H9 (cell line): ENCODE measurements around the gene MYOCD. TPM values are rescaled to one million over a fixed set of nuclear protein-coding genes. Genes with fewer than 3 reads are reported as not detected.

Source experiments
- DNase-seq: peaks from one replicate; pipeline ENCODE4 v3.0.0-alpha.2; 2017
- H2AFZ ChIP-seq: one replicate; pipeline ENCODE4 v1.6.1; 2013; ENCODE audit warnings: mild to moderate bottlenecking, low read length, control low read depth, moderate library complexity
- H2AK5ac ChIP-seq: 2 replicates; pipeline ENCODE4 v1.6.1; 2013; ENCODE audit warnings: low read length, control low read depth, mixed read lengths; ENCODE audit not compliant: insufficient read length
- H2BK120ac ChIP-seq: one replicate; pipeline ENCODE4 v1.6.1; 2013; ENCODE audit warnings: low read depth, mild to moderate bottlenecking, low read length, control low read depth, inconsistent platforms; ENCODE audit not compliant: poor library complexity, severe bottlenecking
- H2BK12ac ChIP-seq: 2 replicates; pipeline ENCODE4 v1.6.1; 2013; ENCODE audit warnings: low read length, control low read depth, mixed read lengths, low read depth; ENCODE audit not compliant: insufficient read length
- H2BK15ac ChIP-seq: 2 replicates; pipeline ENCODE4 v1.6.1; 2013; ENCODE audit warnings: low read depth, low read length, control low read depth
- H2BK20ac ChIP-seq: one replicate; pipeline ENCODE4 v1.6.1; 2013; ENCODE audit warnings: low read depth, mild to moderate bottlenecking, low read length, control low read depth, inconsistent platforms; ENCODE audit not compliant: poor library complexity, severe bottlenecking
- H2BK5ac ChIP-seq: 2 replicates; pipeline ENCODE4 v1.6.1; 2013; ENCODE audit warnings: low read length, control low read depth, mixed read lengths; ENCODE audit not compliant: insufficient read length
- H3K14ac ChIP-seq: 2 replicates; pipeline ENCODE4 v1.6.1; 2013; ENCODE audit warnings: low read length, control low read depth; ENCODE audit not compliant: insufficient read depth
- H3K18ac ChIP-seq: 2 replicates; pipeline ENCODE4 v1.6.1; 2013; ENCODE audit warnings: low read depth, mild to moderate bottlenecking, mixed read lengths, low read length, control low read depth; ENCODE audit not compliant: insufficient read length
- H3K23ac ChIP-seq: 2 replicates; pipeline ENCODE4 v1.6.1; 2013; ENCODE audit warnings: low read length, control low read depth, mixed read lengths, low read depth; ENCODE audit not compliant: insufficient read length
- H3K23me2 ChIP-seq: 2 replicates; pipeline ENCODE4 v1.6.1; 2013; ENCODE audit warnings: low read depth, mild to moderate bottlenecking, mixed read lengths, low read length, control low read depth; ENCODE audit not compliant: insufficient read length, poor library complexity, severe bottlenecking
- H3K27ac ChIP-seq: 2 replicates; pipeline ENCODE4 v1.5.1; 2013; ENCODE audit warnings: low read length, control low read depth, mixed read lengths, low read depth; ENCODE audit not compliant: insufficient read length
- H3K27me3 ChIP-seq: 2 replicates; pipeline ENCODE4 v1.6.1; 2013; ENCODE audit warnings: low read length, control low read depth, inconsistent platforms; ENCODE audit not compliant: insufficient read depth
- H3K4ac ChIP-seq: 2 replicates; pipeline ENCODE4 v1.6.1; 2013; ENCODE audit warnings: low read depth, mild to moderate bottlenecking, control low read depth, inconsistent platforms, low read length, moderate library complexity
- H3K4me1 ChIP-seq: 2 replicates; pipeline ENCODE4 v1.6.1; 2013; ENCODE audit warnings: low read length, control low read depth, inconsistent platforms; ENCODE audit not compliant: insufficient read depth
- H3K4me2 ChIP-seq: 2 replicates; pipeline ENCODE4 v1.6.1; 2013; ENCODE audit warnings: low read length, control low read depth, mixed read lengths; ENCODE audit not compliant: insufficient read length, insufficient read depth
- H3K56ac ChIP-seq: 2 replicates; pipeline ENCODE4 v1.6.1; 2013; ENCODE audit warnings: low read depth, mild to moderate bottlenecking, mixed read lengths, low read length, control low read depth; ENCODE audit not compliant: insufficient read length
- H3K79me1 ChIP-seq: 2 replicates; pipeline ENCODE4 v1.6.1; 2013; ENCODE audit warnings: low read depth, mild to moderate bottlenecking, moderate library complexity, low read length, control low read depth, inconsistent platforms; ENCODE audit not compliant: insufficient read depth, poor library complexity, severe bottlenecking
- H3K79me2 ChIP-seq: 2 replicates; pipeline ENCODE4 v1.6.1; 2013; ENCODE audit warnings: low read length, control low read depth, inconsistent platforms; ENCODE audit not compliant: insufficient read depth
- H3K9ac ChIP-seq: 2 replicates; pipeline ENCODE4 v1.6.1; 2013; ENCODE audit warnings: low read length, control low read depth, mixed read lengths; ENCODE audit not compliant: insufficient read length; ENCODE audit errors: extremely low read depth
- H3K9me3 ChIP-seq: one replicate; pipeline ENCODE4 v1.6.1; 2013; ENCODE audit warnings: low read depth, low read length, inconsistent platforms; ENCODE audit not compliant: control insufficient read depth
- H3T11ph ChIP-seq: one replicate; pipeline ENCODE4 v1.6.1; 2013; ENCODE audit warnings: mild to moderate bottlenecking, low read length, control low read depth, inconsistent platforms
- H4K20me1 ChIP-seq: one replicate; pipeline ENCODE4 v1.6.1; 2013; ENCODE audit not compliant: control insufficient read depth, insufficient read length, insufficient read depth
- H4K5ac ChIP-seq: 2 replicates; pipeline ENCODE4 v1.6.1; 2013; ENCODE audit warnings: low read depth, mild to moderate bottlenecking, mixed read lengths, low read length, control low read depth; ENCODE audit not compliant: insufficient read length
- H4K8ac ChIP-seq: replicated peaks from 2 replicates; pipeline ENCODE4 v1.6.1; 2013; ENCODE audit warnings: low read length, control low read depth, mixed read lengths, low read depth; ENCODE audit not compliant: insufficient read length
- H4K91ac ChIP-seq: 2 replicates; pipeline ENCODE4 v1.6.1; 2013; ENCODE audit warnings: low read depth, mild to moderate bottlenecking, moderate library complexity, mixed read lengths, low read length, control low read depth; ENCODE audit not compliant: insufficient read length
- H3K27ac Mint-ChIP-seq, 3 experiments: 2 replicates in 2 of 3; 3 replicates in 1 of 3; pipeline ENCODE4 v1.8.0; 2020 to 2021; ENCODE audit warnings: mixed read lengths in 3 of 3, mild to moderate bottlenecking in 1 of 3, moderate library complexity in 1 of 3
- H3K27me3 Mint-ChIP-seq: 2 replicates; pipeline ENCODE4 v1.8.0; 2021; ENCODE audit warnings: low read depth, mild to moderate bottlenecking, moderate library complexity, mixed read lengths
- H3K36me3 Mint-ChIP-seq, 3 experiments: 2 replicates in 2 of 3; 3 replicates in 1 of 3; pipeline ENCODE4 v1.8.0; 2020 to 2021; ENCODE audit warnings: low read depth in 3 of 3, mixed read lengths in 3 of 3; ENCODE audit not compliant: insufficient read depth in 1 of 3
- H3K4me1 Mint-ChIP-seq, 2 experiments: 2 replicates each; pipeline ENCODE4 v1.8.0; 2020; ENCODE audit warnings: mixed read lengths in 2 of 2
- H3K4me3 Mint-ChIP-seq, 2 experiments: 2 replicates in 1 of 2; 3 replicates in 1 of 2; pipeline ENCODE4 v1.8.0; 2020 to 2021; ENCODE audit warnings: mild to moderate bottlenecking in 2 of 2, mixed read lengths in 2 of 2, moderate library complexity in 1 of 2
- H3K9me3 Mint-ChIP-seq, 2 experiments: 2 replicates in 1 of 2; 3 replicates in 1 of 2; pipeline ENCODE4 v1.8.0; 2020; ENCODE audit warnings: mild to moderate bottlenecking in 2 of 2, mixed read lengths in 2 of 2, moderate library complexity in 1 of 2
- CTCF ChIP-seq: fragments of 200-600 bp; sonication (generic); conservative IDR thresholded peaks from 3 replicates; pipeline ENCODE4 v1.8.0; 2021; ENCODE audit warnings: antibody characterized with exemption, mild to moderate bottlenecking
- WGBS: extraction: QIAGEN DNeasy Blood & Tissue Kit; methylation state at CpG from one replicate; pipeline ENCODE4 v1.1.7; 2013; ENCODE audit warnings: missing lambda C conversion rate, low lambda C conversion rate, mixed read lengths; ENCODE audit not compliant: insufficient read length; ENCODE audit errors: extremely low coverage; 5-methylcytosine and 5-hydroxymethylcytosine counted together
- total RNA-seq: library from RNA; stranded (reverse); gene quantifications from 2 replicates; pipeline ENCODE4 v1.2.1, GENCODE V29; 2021

Gene MYOCD
- total RNA-seq, 1 experiment from 2014 or later: 0.17 TPM

- H3K9me3 ChIP-seq: no peaks in the 10 kb centered on the region
- no CpG with 5 or more reads among the region's 5 CpGs for WGBS
- no peak overlapping the region for H3K18ac ChIP-seq
- Mint-ChIP-seq H3K4me3 (no peak overlapping the region), H3K4me1 (peaks cover 29 to 31% of the 10 kb centered on the region in 2 experiments), H3K27ac (no peak overlapping the region), H3K9me3 (no peaks in the 10 kb centered on the region), H3K36me3 (no peaks in the 10 kb centered on the region), H3K27me3 (no peaks in the 10 kb centered on the region)
- peak; percentile 27 for DNase-seq
- H3K27me3 ChIP-seq: no peaks in the 10 kb centered on the region
- H3K79me2 ChIP-seq: no peaks in the 10 kb centered on the region
- no peak overlapping the region for H2AK5ac ChIP-seq
- no peak overlapping the region for H3K4me2 ChIP-seq
- H3K79me1 ChIP-seq: no peaks in the 10 kb centered on the region
- H3K27ac ChIP-seq: no peak overlapping the region
- H3K14ac ChIP-seq: no peak overlapping the region
- H3K23ac ChIP-seq: no peak overlapping the region
- H3K9ac ChIP-seq: no peak overlapping the region
- H4K5ac ChIP-seq: no peak overlapping the region
- H4K91ac ChIP-seq: no peak overlapping the region
- no peak overlapping the region for H3K4ac ChIP-seq
- H3K56ac ChIP-seq: no peak overlapping the region
- H2BK5ac ChIP-seq: no peak overlapping the region
- no peak overlapping the region for H4K8ac ChIP-seq
- H2AFZ ChIP-seq: no peak overlapping the region
- no peak for TF ChIP-seq CTCF
- H4K20me1 ChIP-seq: no peaks in the 10 kb centered on the region
- H3T11ph ChIP-seq: no peak overlapping the region
- no peaks in the 10 kb centered on the region for H3K23me2 ChIP-seq
- H2BK12ac ChIP-seq: no peak overlapping the region
- H2BK120ac ChIP-seq: no peak overlapping the region
- no peak overlapping the region for H2BK15ac ChIP-seq
- H3K4me1 ChIP-seq: peaks cover 4% of the 10 kb centered on the region; the same call in 1 of the 2 replicates
- H2BK20ac ChIP-seq: no peak overlapping the region
Measured at GRCh38 chr17:12729086-12729485, 63.4 kb downstream of the MYOCD start.
